SK-N-SH (cell line): ENCODE results near the gene DCP1B. TPM values are rescaled to one million over a fixed set of nuclear protein-coding genes. Genes with fewer than 3 reads are reported as not detected.

ENCODE experiments used
- CTCF ChIA-PET: fragments of 300-600, 350-600 bp; formaldehyde crosslinking; extraction: SDS; loops from one replicate; lab custom pipeline; 2021; lab: Yijun Ruan, JAX
- POLR2A ChIA-PET: fragments of 350-600 bp; sonication (Branson Sonifier 250); formaldehyde crosslinking; extraction: SDS; loops from one replicate; lab custom pipeline; 2020; ENCODE audit warnings: antibody characterized with exemption, inconsistent platforms; lab: Yijun Ruan, JAX
- DNase-seq: peaks from one replicate; pipeline ENCODE4 v3.0.0; 2012
- H2AFZ ChIP-seq: fragments of 200-600 bp; sonication (generic); 2 replicates; pipeline ENCODE4 v1.8.1; 2016; ENCODE audit warnings: antibody characterized with exemption, mild to moderate bottlenecking, low read depth
- H3F3A ChIP-seq: fragments of 200-600 bp; sonication (generic); replicated peaks from 2 replicates; pipeline ENCODE3; 2016; ENCODE audit warnings: antibody characterized with exemption, mild to moderate bottlenecking; ENCODE audit not compliant: insufficient read depth
- H3K27ac ChIP-seq, 2 experiments: fragments of 200-500 bp in 1 of 2; fragments of 200-600 bp in 1 of 2; sonication (Bioruptor generic) in 1 of 2; sonication (generic), shearing (Covaris generic) in 1 of 2; 2 replicates each; pipeline versions ENCODE4 v1.5.1 to v1.6.1; 2014 to 2016; ENCODE audit warnings: low read depth in 2 of 2, inconsistent platforms in 1 of 2, low read length in 1 of 2, mild to moderate bottlenecking in 1 of 2, mixed read lengths in 1 of 2
- H3K27me3 ChIP-seq: fragments of 200-600 bp; sonication (generic), shearing (Covaris generic); 2 replicates; pipeline ENCODE4 v1.6.1; 2016; ENCODE audit warnings: mixed run types; ENCODE audit not compliant: insufficient read depth
- H3K36me3 ChIP-seq, 2 experiments: fragments of 200-500 bp in 1 of 2; fragments of 200-600 bp in 1 of 2; sonication (Bioruptor generic) in 1 of 2; sonication (generic) in 1 of 2; replicated peaks in 1 of 2; 2 replicates each; pipeline versions ENCODE3 to v1.5.1; 2014 to 2016; ENCODE audit warnings: low read length in 1 of 2, mild to moderate bottlenecking in 1 of 2; ENCODE audit not compliant: insufficient read depth in 2 of 2, control insufficient read depth in 1 of 2
- H3K4me1 ChIP-seq, 2 experiments: fragments of 200-500 bp in 1 of 2; fragments of 200-600 bp in 1 of 2; sonication (Bioruptor generic) in 1 of 2; sonication (generic), shearing (Covaris generic) in 1 of 2; 2 replicates each; pipeline versions ENCODE4 v1.5.1 to v1.6.1; 2014 to 2016; ENCODE audit warnings: low read depth in 1 of 2, low read length in 1 of 2, mixed run types in 1 of 2; ENCODE audit not compliant: insufficient read depth in 2 of 2, control insufficient read depth in 1 of 2
- H3K4me2 ChIP-seq: fragments of 200-600 bp; sonication (generic), shearing (Covaris generic); 2 replicates; pipeline ENCODE4 v1.6.1; 2017; ENCODE audit warnings: mixed run types
- H3K4me3 ChIP-seq, 2 experiments: fragments of 200-500 bp in 1 of 2; fragments of 200-600 bp in 1 of 2; sonication (Bioruptor generic) in 1 of 2; sonication (generic), shearing (Covaris generic) in 1 of 2; 2 replicates each; pipeline versions ENCODE4 v1.5.1 to v1.8.1; 2014 to 2016; ENCODE audit warnings: low read depth in 2 of 2, inconsistent platforms in 1 of 2, low read length in 1 of 2, mild to moderate bottlenecking in 1 of 2, mixed read lengths in 1 of 2, moderate library complexity in 1 of 2
- H3K79me2 ChIP-seq: fragments of 200-600 bp; sonication (generic); 2 replicates; pipeline ENCODE4 v1.8.1; 2017; ENCODE audit warnings: mild to moderate bottlenecking; ENCODE audit not compliant: insufficient read depth
- H3K9ac ChIP-seq: fragments of 200-600 bp; sonication (generic); 2 replicates; pipeline ENCODE4 v1.6.1; 2017; ENCODE audit warnings: mixed run types
- H3K9me2 ChIP-seq: fragments of 200-600 bp; sonication (generic); 2 replicates; pipeline ENCODE4 v1.6.1; 2017; ENCODE audit warnings: mixed run types
- H3K9me3 ChIP-seq: fragments of 200-600 bp; sonication (generic); 2 replicates; pipeline ENCODE4 v1.6.1; 2017; ENCODE audit warnings: mixed run types, mild to moderate bottlenecking, moderate library complexity
- H4K20me1 ChIP-seq: fragments of 200-600 bp; sonication (generic); 2 replicates; pipeline ENCODE4 v1.6.1; 2017; ENCODE audit warnings: mild to moderate bottlenecking, mixed run types; ENCODE audit not compliant: insufficient read depth
- ELF1 ChIP-seq: IDR thresholded peaks from 2 replicates; pipeline ENCODE4 v1.4.0; 2012
- EP300 ChIP-seq, 2 experiments: IDR thresholded peaks; 2 replicates each; pipeline versions ENCODE4 v1.4.0 to v1.6.1; 2012; ENCODE audit warnings: borderline replicate concordance in 1 of 2, low read depth in 1 of 2, low read length in 1 of 2
- FOXM1 ChIP-seq: IDR thresholded peaks from 2 replicates; pipeline ENCODE4 v1.4.0; 2012; ENCODE audit warnings: low read depth, mild to moderate bottlenecking
- GABPA ChIP-seq: IDR thresholded peaks from 2 replicates; pipeline ENCODE4 v1.4.0; 2012; ENCODE audit warnings: low read depth, mild to moderate bottlenecking
- MXI1 ChIP-seq: IDR thresholded peaks from 2 replicates; pipeline ENCODE4 v1.6.1; 2012; ENCODE audit warnings: mild to moderate bottlenecking, low read depth, low read length, improper control_type of control experiment
- NFIC ChIP-seq: IDR thresholded peaks from 2 replicates; pipeline ENCODE4 v1.4.0; 2012; ENCODE audit warnings: borderline replicate concordance
- NRF1 ChIP-seq: IDR thresholded peaks from 2 replicates; pipeline ENCODE4 v1.6.1; 2012; ENCODE audit warnings: low read depth, mild to moderate bottlenecking, low read length
- RFX5 ChIP-seq: IDR thresholded peaks from 2 replicates; pipeline ENCODE4 v1.6.1; 2012; ENCODE audit warnings: mild to moderate bottlenecking, improper control_type of control experiment, low read length
- RXRA ChIP-seq: IDR thresholded peaks from 2 replicates; pipeline ENCODE4 v1.4.0; 2012; ENCODE audit warnings: low read depth, mild to moderate bottlenecking, borderline replicate concordance
- SIN3A ChIP-seq: IDR thresholded peaks from 2 replicates; pipeline ENCODE4 v1.6.1; 2012; ENCODE audit warnings: low read depth, mild to moderate bottlenecking, low read length, moderate library complexity, borderline replicate concordance
- TAF1 ChIP-seq: IDR thresholded peaks from 2 replicates; pipeline ENCODE4 v1.6.1; 2012; ENCODE audit warnings: low read depth, mild to moderate bottlenecking, low read length, moderate library complexity, borderline replicate concordance
- YY1 ChIP-seq: IDR thresholded peaks from 2 replicates; pipeline ENCODE4 v1.4.0; 2012; ENCODE audit warnings: low read depth, mild to moderate bottlenecking
- WGBS: methylation state at CpG from one replicate; pipeline ENCODE4 v1.1.6; 2017; ENCODE audit warnings: low lambda C conversion rate; 5-methylcytosine and 5-hydroxymethylcytosine counted together
- polyA plus RNA-seq, 3 experiments: library from polyadenylated mRNA; depleted of rRNA; stranded (reverse); fragments of >200 nt; gene quantifications; 2 replicates each; pipeline ENCODE4 v1.2.3, GENCODE V29; 2012
- TF ChIP-seq, protein P1 (sequence below): IDR thresholded peaks from 2 replicates; pipeline ENCODE4 v1.4.0; 2012; ENCODE audit warnings: low read depth
- TF ChIP-seq, protein P2 (sequence below): IDR thresholded peaks from 2 replicates; pipeline ENCODE4 v1.4.0; 2012; ENCODE audit warnings: low read depth, borderline replicate concordance
- TF ChIP-seq, protein P3 (sequence below): fragments of 150-350 bp; IDR thresholded peaks from 2 replicates; pipeline ENCODE4 v1.6.1; 2017; ENCODE audit warnings: antibody characterized with exemption, low read length, low read depth, borderline replicate concordance

DCP1B gene
- polyA plus RNA-seq, 1 of the 3 experiments (the other 2 are of a cell fraction): 18.8 TPM

DNA sequence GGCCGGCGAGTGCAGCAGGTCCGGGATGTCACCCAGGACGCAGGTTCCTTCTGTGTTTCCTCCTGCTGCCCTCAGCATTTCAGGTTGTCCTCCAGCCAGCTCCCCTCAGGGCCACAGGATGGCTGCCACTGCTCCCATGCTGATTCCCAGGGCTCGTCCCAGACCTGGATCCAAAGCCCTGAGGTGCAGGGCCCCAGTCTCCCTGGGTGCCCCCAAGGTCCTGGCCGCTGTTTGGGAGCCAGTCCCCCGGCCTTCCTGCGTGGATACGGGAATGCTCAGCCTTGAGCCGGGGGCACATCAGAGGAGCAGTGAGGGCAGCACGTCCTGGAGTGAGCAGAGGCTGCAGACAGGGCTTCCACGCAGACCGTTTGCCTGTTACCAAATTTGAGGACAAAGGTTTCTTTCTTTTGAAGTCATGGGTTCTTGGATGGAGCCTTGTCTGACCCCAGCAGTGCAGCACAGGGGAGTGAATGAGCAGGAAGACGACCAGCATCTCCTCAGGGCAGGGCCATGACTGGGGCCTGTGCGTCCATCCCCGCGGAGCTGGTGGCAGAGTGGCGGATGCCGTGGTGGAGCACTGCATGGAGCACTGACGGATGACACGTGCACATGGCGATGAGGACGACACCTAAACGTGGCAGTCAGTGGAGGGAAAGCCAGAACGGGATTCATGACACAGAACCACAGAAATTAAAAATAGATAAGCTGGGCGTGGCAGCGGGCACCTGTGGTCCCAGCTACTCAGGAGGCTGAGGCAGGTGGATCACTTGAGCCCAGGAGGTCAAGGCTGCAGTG is 73.3 kb downstream of the DCP1B start:
- Histone ChIP-seq H3K4me3 (no peak overlapping the region), H3K36me3 (no peaks in the 10 kb centered on the region), H4K20me1 (no peaks in the 10 kb centered on the region), H3K9me2 (no peaks in the 10 kb centered on the region), H3K27ac (no peak overlapping the region), H3K9me3 (no peaks in the 10 kb centered on the region), H3K79me2 (no peaks in the 10 kb centered on the region), H3K4me1 (peaks cover 4 to 70% of the 10 kb centered on the region in 2 experiments; a peak in 2 of 4 replicates), H3K27me3 (no peaks in the 10 kb centered on the region; the same call in 1 of the 2 replicates), H2AFZ (no peak overlapping the region), H3K9ac (no peak overlapping the region), H3K4me2 (no peak overlapping the region), H3F3A (no peaks in the 10 kb centered on the region)
- CTCF ChIA-PET: interaction anchor here (0.7 to 1.6 kb wide), 6 partner anchors 9 to 140 kb away, joined by 3 to 9 read pairs (median 3); no protein-coding TSS in a partner anchor
- TF ChIP-seq FOXM1: no peak
- no peak for TF ChIP-seq TAF1
- no peak for TF ChIP-seq YY1
- TF ChIP-seq SIN3A: no peak
- TF ChIP-seq ELF1: no peak
- TF ChIP-seq, protein P1, sequence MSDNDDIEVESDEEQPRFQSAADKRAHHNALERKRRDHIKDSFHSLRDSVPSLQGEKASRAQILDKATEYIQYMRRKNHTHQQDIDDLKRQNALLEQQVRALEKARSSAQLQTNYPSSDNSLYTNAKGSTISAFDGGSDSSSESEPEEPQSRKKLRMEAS: no peak
- TF ChIP-seq, protein P2, sequence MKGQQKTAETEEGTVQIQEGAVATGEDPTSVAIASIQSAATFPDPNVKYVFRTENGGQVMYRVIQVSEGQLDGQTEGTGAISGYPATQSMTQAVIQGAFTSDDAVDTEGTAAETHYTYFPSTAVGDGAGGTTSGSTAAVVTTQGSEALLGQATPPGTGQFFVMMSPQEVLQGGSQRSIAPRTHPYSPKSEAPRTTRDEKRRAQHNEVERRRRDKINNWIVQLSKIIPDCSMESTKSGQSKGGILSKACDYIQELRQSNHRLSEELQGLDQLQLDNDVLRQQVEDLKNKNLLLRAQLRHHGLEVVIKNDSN: no peak
- TF ChIP-seq GABPA: no peak
- no peak for TF ChIP-seq EP300 (IDR thresholded peaks at IDR 0.05; ENCODE audit: borderline replicate concordance in 1 of 2, low read depth in 1 of 2, low read length in 1 of 2)
- no peak for TF ChIP-seq MXI1
- TF ChIP-seq NRF1: no peak
- no peak for TF ChIP-seq NFIC
- no peak for TF ChIP-seq RFX5
- TF ChIP-seq RXRA: no peak
- TF ChIP-seq, protein P3, sequence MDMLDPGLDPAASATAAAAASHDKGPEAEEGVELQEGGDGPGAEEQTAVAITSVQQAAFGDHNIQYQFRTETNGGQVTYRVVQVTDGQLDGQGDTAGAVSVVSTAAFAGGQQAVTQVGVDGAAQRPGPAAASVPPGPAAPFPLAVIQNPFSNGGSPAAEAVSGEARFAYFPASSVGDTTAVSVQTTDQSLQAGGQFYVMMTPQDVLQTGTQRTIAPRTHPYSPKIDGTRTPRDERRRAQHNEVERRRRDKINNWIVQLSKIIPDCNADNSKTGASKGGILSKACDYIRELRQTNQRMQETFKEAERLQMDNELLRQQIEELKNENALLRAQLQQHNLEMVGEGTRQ: no peak
- POLR2A ChIA-PET: no interaction called here
- peak; percentile 21 for DNase-seq
- 94% methylated on average over 16 of the region's 27 CpGs for WGBS
